ENCODE measurements around the gene AGAP1.

- TF ChIP-seq CTCF (IDR thresholded peaks at IDR 0.05) (no peak), POLR2A (IDR thresholded peaks at IDR 0.05) (no peak)
Measured at GRCh38 chr2:235668782-235669181, 174.9 kb downstream of the AGAP1 start.
